HepG2 (cell line): ENCODE results near the gene UCMA. TPM values are rescaled to one million over a fixed set of nuclear protein-coding genes. Genes with fewer than 3 reads are reported as not detected.

ENCODE experiments used
- ATAC-seq: fragments of 200-7000 bp; cut with Tn5 transposase; 3 replicates; pipeline ENCODE4 v1.9.1; 2020; ENCODE audit warnings: mild to moderate bottlenecking, moderate library complexity
- BruUV-seq: library from RNA; stranded (reverse); fragments of 400-500 nt; replicated peaks from 2 replicates; lab custom pipeline; 2021; lab: Mats Ljungman, UMichigan
- CTCF ChIA-PET: fragments of 300-600 bp; formaldehyde crosslinking; extraction: SDS; loops from one replicate; lab custom pipeline; 2021; ENCODE audit warnings: low total read pairs, inconsistent platforms, low intra/inter-chr PET ratio; lab: Yijun Ruan, JAX
- POLR2A ChIA-PET: fragments of 350-600 bp; sonication (Branson Sonifier 250); formaldehyde crosslinking; loops from one replicate; lab custom pipeline; 2020; ENCODE audit warnings: antibody characterized with exemption, inconsistent platforms; lab: Yijun Ruan, JAX
- DNase-seq: peaks from one replicate; pipeline ENCODE4 v3.0.0-alpha.2; 2015; ENCODE audit warnings: low spot score
- FAIRE-seq: peaks from 3 replicates; lab custom pipeline; 2011; peaks lifted over from hg19 to GRCh38; lab: Jason Lieb, UNC
- H2AFZ ChIP-seq: one replicate; pipeline ENCODE4 v1.6.1; 2011; ENCODE audit warnings: low read length, inconsistent platforms
- H3K27ac ChIP-seq: fragments of 300-600 bp; 3 replicates; pipeline ENCODE4 v1.8.0; 2011; ENCODE audit warnings: mixed run types, mild to moderate bottlenecking, mixed read lengths, low read length, inconsistent platforms; ENCODE audit not compliant: insufficient read depth; ENCODE audit errors: extremely low read length
- H3K27me3 ChIP-seq, 2 experiments: fragments of 200-600 bp in 1 of 2; 2 replicates in 1 of 2; 3 replicates in 1 of 2; pipeline versions ENCODE4 v1.6.0 to v1.8.0; 2011; ENCODE audit warnings: low read length in 2 of 2, mild to moderate bottlenecking in 2 of 2, moderate library complexity in 2 of 2, inconsistent platforms in 1 of 2; ENCODE audit not compliant: insufficient read depth in 2 of 2, control insufficient read depth in 1 of 2
- H3K36me3 ChIP-seq, 2 experiments: fragments of 200-600 bp in 1 of 2; replicated peaks in 1 of 2; 2 replicates in 1 of 2; 3 replicates in 1 of 2; pipeline versions ENCODE4 v1.5.1 to v1.8.0; 2011; ENCODE audit warnings: low read length in 2 of 2, inconsistent platforms in 1 of 2; ENCODE audit not compliant: insufficient read depth in 2 of 2, control insufficient read depth in 1 of 2
- H3K4me1 ChIP-seq: 2 replicates; pipeline ENCODE4 v1.5.1; 2012; ENCODE audit warnings: low read length, inconsistent platforms; ENCODE audit not compliant: insufficient read depth
- H3K4me2 ChIP-seq: 2 replicates; pipeline ENCODE4 v1.6.0; 2011; ENCODE audit warnings: low read depth, low read length, inconsistent platforms
- H3K4me3 ChIP-seq, 3 experiments: fragments of 200-600 bp in 1 of 3; sonication (generic), shearing (Covaris generic) in 1 of 3; replicated peaks in 1 of 3; 2 replicates each; pipeline ENCODE4 v1.5.1; 2011 to 2016; ENCODE audit warnings: low read length in 3 of 3, inconsistent platforms in 2 of 3, low read depth in 2 of 3, mild to moderate bottlenecking in 2 of 3, control low read depth in 1 of 3, mixed read lengths in 1 of 3; ENCODE audit not compliant: insufficient read depth in 1 of 3
- H3K79me2 ChIP-seq: one replicate; pipeline ENCODE4 v1.6.1; 2011; ENCODE audit warnings: low read length, inconsistent platforms; ENCODE audit not compliant: insufficient read depth
- H3K9ac ChIP-seq: 2 replicates; pipeline ENCODE4 v1.6.0; 2011; ENCODE audit warnings: mild to moderate bottlenecking, low read depth, low read length, inconsistent platforms; ENCODE audit not compliant: insufficient read depth
- H3K9me3 ChIP-seq: 2 replicates; pipeline ENCODE4 v1.5.1; 2012; ENCODE audit warnings: mild to moderate bottlenecking, low read length
- H4K20me1 ChIP-seq: 2 replicates; pipeline ENCODE4 v1.6.0; 2011; ENCODE audit warnings: inconsistent platforms, mild to moderate bottlenecking, low read length, moderate library complexity; ENCODE audit not compliant: insufficient read depth
- HOXD1 ChIP-seq: sonication (generic); formaldehyde crosslinking; IDR thresholded peaks from 2 replicates; pipeline ENCODE4 v1.5.0; 2020; ENCODE audit warnings: missing genetic modification reagents
- MEF2D ChIP-seq: sonication (generic); formaldehyde crosslinking; IDR thresholded peaks from 2 replicates; pipeline ENCODE4 v1.5.1; 2020; ENCODE audit warnings: mild to moderate bottlenecking, missing genetic modification reagents
- MXI1 ChIP-seq: IDR thresholded peaks from 3 replicates; pipeline ENCODE4 v1.6.1; 2012; ENCODE audit warnings: low read depth, low read length, inconsistent platforms, borderline replicate concordance
- PHB2 ChIP-seq: fragments of 450-650 bp; IDR thresholded peaks from 2 replicates; pipeline ENCODE4 v1.6.1; 2018; ENCODE audit not compliant: partially characterized antibody
- SKI ChIP-seq: fragments of 450-650 bp; IDR thresholded peaks from one replicate; pipeline ENCODE4 v1.6.1; 2018; ENCODE audit warnings: mild to moderate bottlenecking; ENCODE audit not compliant: partially characterized antibody
- SMC3 ChIP-seq: IDR thresholded peaks from 2 replicates; pipeline ENCODE4 v1.6.1; 2011; ENCODE audit warnings: low read length, improper control_type of control experiment
- SP1 ChIP-seq, 2 experiments: fragments of 450-650 bp in 1 of 2; sonication (generic) in 1 of 2; formaldehyde crosslinking in 1 of 2; IDR thresholded peaks; 2 replicates each; pipeline versions ENCODE4 v1.4.0 to v1.6.1; 2016 to 2020; ENCODE audit warnings: missing genetic modification reagents in 1 of 2
- SRSF9 ChIP-seq: fragments of 200-400 bp; formaldehyde crosslinking; IDR thresholded peaks from 2 replicates; pipeline ENCODE4 v1.6.1; 2018; ENCODE audit warnings: borderline replicate concordance, mild to moderate bottlenecking, low read depth, low read length; ENCODE audit not compliant: insufficient read depth, poor library complexity, severe bottlenecking
- THYN1 ChIP-seq: sonication (generic); formaldehyde crosslinking; IDR thresholded peaks from 2 replicates; pipeline ENCODE4 v1.8.1; 2023; ENCODE audit warnings: low read depth, mild to moderate bottlenecking, moderate library complexity, missing genetic modification reagents, borderline replicate concordance
- ZBTB40 ChIP-seq, 2 experiments: fragments of 450-650 bp in 1 of 2; sonication (generic) in 1 of 2; formaldehyde crosslinking in 1 of 2; IDR thresholded peaks; 2 replicates each; pipeline versions ENCODE4 v1.6.1 to v1.8.0; 2016 to 2022; ENCODE audit warnings: antibody characterized with exemption in 1 of 2, mild to moderate bottlenecking in 1 of 2, missing genetic modification reagents in 1 of 2
- ZNF354B ChIP-seq: sonication (generic); formaldehyde crosslinking; IDR thresholded peaks from 2 replicates; pipeline ENCODE4 v1.8.0; 2022; ENCODE audit warnings: mild to moderate bottlenecking, missing genetic modification reagents
- ZNF383 ChIP-seq: sonication (generic); formaldehyde crosslinking; IDR thresholded peaks from 2 replicates; pipeline ENCODE4 v1.4.0; 2020; ENCODE audit warnings: missing genetic modification reagents, mild to moderate bottlenecking, borderline replicate concordance
- WGBS: methylation state at CpG from one replicate; pipeline ENCODE4 v1.1.6; 2017; ENCODE audit warnings: low lambda C conversion rate; 5-methylcytosine and 5-hydroxymethylcytosine counted together
- in situ Hi-C: cut with HindIII; loops from 2 replicates; pipeline ENCODE4 v1.10.0; 2017; ENCODE audit warnings: low pct_unique_long_range_greater_than_20kb; ENCODE audit not compliant: extremely low pct_ligation_motif_present
- intact Hi-C: fragments of 100-400 bp; cut with micrococcal nuclease; formaldehyde crosslinking; loops from one replicate; pipeline ENCODE4 v1.10.0; 2022; ENCODE audit not compliant: unreplicated experiment
- polyA plus RNA-seq, 8 experiments: library from polyadenylated mRNA; depleted of rRNA in 3 of 8; stranded (reverse) in 7 of 8; unstranded in 1 of 8; fragments of >200 nt; fragmentation: Illumina TruSeq in 4 of 8; extraction: Trizol in 4 of 8; gene quantifications; 2 replicates each; pipeline versions ENCODE4 v1.2.1 to v1.2.3, GENCODE V29; 2011 to 2016; ENCODE audit warnings: low read depth in 4 of 8, missing spikeins in 1 of 8, mixed read lengths in 1 of 8; ENCODE audit not compliant: insufficient read depth in 1 of 8
- total RNA-seq, 5 experiments: library from RNA; depleted of rRNA; stranded (reverse); fragments of >200 nt; fragmentation: Illumina TruSeq; extraction: Trizol; gene quantifications; 2 replicates each; pipeline ENCODE4 v1.2.3, GENCODE V29; 2016; ENCODE audit warnings: low read depth in 1 of 5

The UCMA gene
- total and polyA plus RNA-seq, 2 of the 13 experiments (the other 11 are each of a cell fraction or from before 2014, with no cell fraction given) = not detected

- H3K79me2 ChIP-seq = no peaks in the 10 kb centered on the region
- H3K4me1 ChIP-seq = no peaks in the 10 kb centered on the region
- no peak for FAIRE-seq
- no peak overlapping the region for H3K27ac ChIP-seq
- ChIA-PET CTCF (interaction anchor here (0.6 to 1.4 kb wide), 3 partner anchors 49 to 146 kb away, joined by 3 to 8 read pairs (median 3); no protein-coding TSS in a partner anchor), POLR2A (interaction anchor here (0.7 kb wide), 1 partner anchor 304 kb away, joined by 3 read pairs; no protein-coding TSS in a partner anchor)
- H3K27me3 ChIP-seq = no peaks in the 10 kb centered on the region
- intact Hi-C loops = loop anchor here (1.0 to 5.0 kb wide), 2 partner anchors 96 to 146 kb away; no protein-coding TSS in a partner anchor
- no peak overlapping the region for H3K4me3 ChIP-seq
- H3K9ac ChIP-seq = no peak overlapping the region
- peaks cover 11 to 33% of the 10 kb centered on the region in 2 experiments for H3K36me3 ChIP-seq
- 86% methylated on average over 5 of the region's 5 CpGs for WGBS
- in situ Hi-C loops = no loop called here
- no peaks in the 10 kb centered on the region for H4K20me1 ChIP-seq
- DNase-seq = peak; percentile 6
- H3K9me3 ChIP-seq = no peaks in the 10 kb centered on the region
- H3K4me2 ChIP-seq = no peak overlapping the region
- H2AFZ ChIP-seq = no peak overlapping the region
- no peak for ATAC-seq
- BruUV-seq = no TSS peak
- no peak for TF ChIP-seq SRSF9
- TF ChIP-seq SP1 (IDR thresholded peaks at IDR 0.05) = no peak
- no peak for TF ChIP-seq SP1 (CRISPR knock-in tag; IDR thresholded peaks at IDR 0.05)
- TF ChIP-seq ZBTB40 (IDR thresholded peaks at IDR 0.05) = no peak
- peak; percentile 90 for TF ChIP-seq ZBTB40 (CRISPR knock-in tag; IDR thresholded peaks at IDR 0.05)
- no peak for TF ChIP-seq SKI
- peak; percentile 46 for TF ChIP-seq SMC3
- TF ChIP-seq ZNF354B (CRISPR knock-in tag) = no peak
- no peak for TF ChIP-seq HOXD1 (CRISPR knock-in tag)
- no peak for TF ChIP-seq THYN1 (CRISPR knock-in tag)
- TF ChIP-seq MEF2D (CRISPR knock-in tag) = no peak
- TF ChIP-seq PHB2 = no peak
- TF ChIP-seq MXI1 = no peak
- no peak for TF ChIP-seq ZNF383 (CRISPR knock-in tag)
These were observed 27.4 kb downstream of the UCMA start for GRCh38 chr10:13206546-13207443.
